GM21360 (cell line): ENCODE measurements around the gene PLA2G2A.
"Not testable (repeated sequence)": the region's sequence is repeated elsewhere in the genome, so short reads cannot be mapped to it uniquely, and the experiment has no call there.

Experiments used
- ATAC-seq: cut with Tn5 transposase; IDR thresholded peaks from one replicate; pipeline ENCODE4 v1.9.1; 2021; ENCODE audit warnings: mild to moderate bottlenecking, moderate library complexity; ENCODE audit not compliant: unreplicated experiment

PLA2G2A gene

DNA sequence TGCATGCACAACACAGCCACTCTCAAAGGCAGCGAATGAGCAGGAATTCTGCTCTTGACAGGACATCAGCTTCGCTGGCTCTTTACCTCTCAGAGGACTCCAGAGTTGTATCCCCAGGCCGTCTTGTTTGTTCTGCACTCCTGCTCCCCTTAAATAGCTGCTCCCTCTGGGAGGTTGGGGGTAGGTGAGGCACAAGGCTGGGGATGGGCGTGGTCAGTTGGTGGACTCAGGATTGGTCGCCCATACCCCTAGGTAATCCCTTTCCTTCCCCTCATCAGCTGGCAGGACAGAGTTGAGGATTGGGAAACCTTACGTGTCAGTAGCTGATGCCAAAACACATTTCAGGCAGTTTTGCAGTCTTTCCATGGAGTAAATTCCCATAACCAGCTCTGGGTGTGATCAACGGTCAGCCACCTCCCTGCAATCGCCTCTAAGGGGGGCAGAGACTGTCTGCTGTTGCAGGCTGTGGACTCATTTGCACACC, at the start of gene PLA2G2A:
PLA2G2A (minus strand) TSS at position 125 of the 484 bp plus-strand sequence. CDS start 845 bp downstream, outside the sequence.
- no peak for ATAC-seq

- ATAC-seq, result no peak
Observed at GRCh38 chr1:20028726-20029125, 49.3 kb upstream of the PLA2G2A start.

DNA sequence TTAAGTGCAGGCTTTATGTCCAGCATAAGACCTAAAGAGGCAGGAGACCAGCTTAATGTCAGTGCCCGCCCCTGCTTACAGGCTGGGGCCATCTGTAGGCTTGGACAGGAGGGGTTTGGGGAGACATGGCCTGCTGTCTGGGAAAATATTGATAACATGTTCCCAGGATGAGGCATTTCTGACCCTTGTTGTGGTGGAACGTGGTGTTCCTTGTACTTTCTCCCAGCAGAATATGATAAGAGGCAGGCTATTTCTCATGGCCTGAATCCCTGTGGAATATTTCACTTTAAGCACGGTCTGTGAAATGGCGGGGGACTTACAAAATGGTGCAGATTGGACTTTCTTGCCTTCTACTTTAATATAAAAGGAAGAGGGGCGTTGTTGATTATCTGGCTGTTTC, 48.7 kb upstream of the PLA2G2A start:
- ATAC-seq, result no peak

DNA sequence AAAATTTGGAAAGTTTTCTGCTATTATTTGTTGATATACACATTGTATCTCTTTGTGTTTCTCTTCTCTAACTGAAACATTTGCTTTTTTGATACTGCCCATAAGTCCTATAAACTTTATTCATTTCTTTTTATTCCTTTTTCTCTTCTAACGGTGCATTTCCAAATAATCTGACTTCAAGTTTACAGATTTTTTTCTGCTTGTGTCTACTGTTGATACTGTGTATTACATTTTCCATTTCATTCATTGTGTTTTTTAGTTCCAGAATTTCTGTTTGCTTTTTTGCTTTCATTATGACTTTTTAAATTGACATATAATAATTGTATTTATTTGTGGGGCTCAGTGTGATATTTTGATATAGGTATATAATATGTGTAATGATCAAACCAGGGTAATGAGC, 38.3 kb upstream of the PLA2G2A start:
- no peak for ATAC-seq

DNA sequence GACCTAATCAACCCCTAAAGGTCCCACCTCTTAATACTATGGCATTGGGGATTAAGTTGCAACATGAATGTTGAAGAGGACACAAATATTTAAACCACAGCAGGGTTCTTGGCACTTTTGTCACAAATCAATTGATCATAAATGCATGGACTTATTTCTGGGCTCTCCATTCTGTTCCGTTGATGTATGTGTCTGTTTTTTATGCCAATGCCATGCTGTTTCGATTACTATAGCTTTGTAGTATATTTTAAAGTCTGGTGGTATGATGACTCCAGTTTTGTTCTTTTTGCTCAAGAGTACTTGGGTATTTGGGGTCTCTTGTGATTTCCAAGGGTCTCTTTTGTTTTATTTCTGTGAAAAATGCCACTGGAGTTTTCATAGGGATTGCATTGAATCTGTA, 34.7 kb upstream of the PLA2G2A start:
- ATAC-seq, result no peak

GRCh38 chr1:20010016-20010415, 30.6 kb upstream of the PLA2G2A start:
- no peak for ATAC-seq

DNA sequence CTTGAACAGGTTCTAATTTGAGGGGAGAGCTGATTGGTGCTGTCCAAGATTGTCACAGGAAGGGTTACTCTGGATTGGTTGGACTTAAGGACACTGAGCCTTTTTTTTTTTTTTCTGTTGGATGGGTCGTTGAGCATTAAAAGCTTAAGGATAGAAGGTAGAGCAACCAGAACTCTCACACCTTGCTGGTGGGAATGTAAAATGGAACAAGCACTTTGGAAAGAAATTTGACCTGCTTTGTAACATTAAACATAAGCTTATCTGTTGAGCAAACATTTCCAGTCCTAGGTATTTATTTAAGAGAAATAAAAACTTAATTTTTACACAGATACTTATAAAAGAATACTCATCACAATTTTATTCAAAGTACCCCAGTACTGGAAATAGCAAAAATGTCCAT, 29.8 kb upstream of the PLA2G2A start:
- no peak for ATAC-seq

DNA sequence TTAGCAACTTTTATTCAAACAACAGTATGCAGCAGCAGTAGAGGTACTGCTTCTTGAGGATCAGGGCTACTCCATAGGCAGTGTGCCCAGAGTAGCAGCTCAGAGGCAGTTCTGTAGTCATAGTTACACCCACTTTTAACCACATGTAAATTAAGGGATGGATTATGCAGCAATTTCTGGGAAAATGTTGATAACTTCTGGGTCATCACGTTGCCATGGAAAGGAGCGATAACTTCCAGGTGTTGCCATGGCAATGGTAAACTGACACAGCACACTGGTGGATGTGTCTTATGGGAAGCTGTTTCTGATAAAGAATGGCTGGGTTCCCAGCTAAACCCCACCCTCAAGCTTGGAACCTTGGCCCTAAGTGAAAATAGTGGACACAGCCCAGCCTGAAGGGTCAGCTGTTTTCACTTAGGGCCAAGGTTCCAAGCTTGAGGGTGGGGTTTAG, 29.0 kb upstream of the PLA2G2A start:
- ATAC-seq, result no peak

DNA sequence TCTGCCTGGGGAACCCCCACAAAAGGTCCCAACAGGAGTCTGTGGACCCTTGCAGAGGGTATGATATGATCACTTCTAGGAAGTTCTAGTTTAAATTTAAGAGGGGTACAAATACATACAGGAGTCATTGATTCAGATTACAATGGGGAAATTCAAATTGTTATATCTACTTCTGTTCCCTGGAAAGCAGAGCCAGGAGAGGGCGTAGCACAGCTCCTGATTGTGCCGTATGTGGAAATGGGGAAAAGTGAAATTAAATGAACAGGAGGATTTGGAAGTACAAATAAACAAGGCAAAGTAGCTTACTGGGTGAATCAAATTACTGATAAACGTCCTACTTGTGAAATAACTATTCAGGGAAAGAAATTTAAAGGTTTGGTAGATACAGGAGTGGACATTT, 19.4 kb upstream of the PLA2G2A start:
- ATAC-seq, result not testable (repeated sequence)

DNA sequence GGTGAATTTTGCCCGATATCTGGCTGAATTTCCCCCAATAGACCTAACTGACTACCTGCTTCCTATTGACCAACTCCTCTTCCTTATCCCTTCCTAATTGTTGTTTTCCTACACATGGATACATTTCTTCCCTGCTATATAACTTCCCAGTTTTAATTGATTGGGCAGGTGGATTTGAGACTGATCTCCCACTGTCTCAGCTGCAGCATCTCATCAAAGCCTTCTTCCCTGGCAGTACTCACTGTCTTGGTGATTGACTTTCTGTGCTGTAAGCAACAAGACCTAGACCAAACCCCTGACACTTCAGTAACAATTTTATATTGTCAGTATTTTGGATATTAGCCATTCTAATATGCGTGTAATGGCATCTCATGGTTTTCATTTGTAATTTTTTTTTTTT, 11.3 kb upstream of the PLA2G2A start:
- ATAC-seq, result no peak

GRCh38 chr1:19990182-19990582, 10.8 kb upstream of the PLA2G2A start:
- not testable (repeated sequence) for ATAC-seq

GRCh38 chr1:19988267-19989006, 9.0 kb upstream of the PLA2G2A start:
- ATAC-seq, result no peak

GRCh38 chr1:19987719-19988118, 8.3 kb upstream of the PLA2G2A start:
- no peak for ATAC-seq

DNA sequence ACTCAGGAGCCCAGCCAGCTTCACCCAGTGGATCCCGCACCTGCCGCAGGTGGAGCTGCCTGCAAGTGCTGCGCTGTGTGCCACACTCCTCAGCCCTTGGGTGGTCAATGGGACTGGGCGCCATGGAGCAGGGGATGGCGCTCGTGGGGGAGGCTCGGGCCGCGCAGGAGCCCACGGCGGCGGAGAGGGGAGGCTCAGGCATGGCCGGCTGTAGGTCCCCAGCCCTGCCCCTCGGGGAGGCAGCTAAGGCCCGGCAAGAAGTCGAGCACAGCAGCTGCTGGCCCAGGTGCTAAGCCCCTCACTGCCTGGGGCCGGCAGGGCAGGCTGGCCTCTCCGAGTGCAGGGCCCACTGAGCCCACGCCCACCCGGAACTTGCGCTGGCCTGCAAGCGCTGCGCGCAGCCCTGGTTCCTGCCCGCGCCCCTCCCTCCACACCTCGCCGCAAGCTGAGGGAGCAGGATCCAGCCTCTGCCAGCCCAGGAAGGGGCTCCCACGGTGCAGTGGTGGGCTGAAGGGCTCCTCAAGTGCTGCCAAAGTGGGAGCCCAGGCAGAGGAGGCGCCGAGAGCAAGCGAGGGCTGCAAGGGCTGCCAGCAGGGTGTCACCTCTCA, 5.1 kb upstream of the PLA2G2A start:
- ATAC-seq, result not testable (repeated sequence)

GRCh38 chr1:19981507-19982312, 2.3 kb upstream of the PLA2G2A start:
- no peak for ATAC-seq

- ATAC-seq, result no peak
Observed at GRCh38 chr1:19981170-19981506, 1.7 kb upstream of the PLA2G2A start.

DNA sequence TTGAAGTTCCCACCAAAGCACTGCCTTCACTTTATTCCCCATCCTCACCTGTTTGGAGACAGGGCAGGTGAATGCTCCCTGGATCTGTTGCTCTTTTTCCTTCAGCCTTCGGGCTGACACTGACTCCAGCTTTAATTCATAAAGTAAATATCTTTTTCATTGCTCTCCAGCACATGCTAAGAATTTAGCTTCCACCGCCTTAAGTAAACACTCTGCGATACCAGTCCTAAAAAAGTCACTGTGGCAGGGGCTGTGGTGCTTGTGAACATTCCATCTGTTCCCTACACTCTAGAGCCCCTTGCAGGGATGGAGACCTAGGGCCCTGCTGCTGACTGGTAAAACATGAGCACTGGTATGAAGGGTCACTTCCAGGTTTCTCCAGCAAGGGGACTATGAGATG, 896 bp upstream of the PLA2G2A start:
- no peak for ATAC-seq

GRCh38 chr1:19978143-19978542, 1.3 kb downstream of the PLA2G2A start:
- ATAC-seq, result no peak

GRCh38 chr1:19976317-19977003, 3.0 kb downstream of the PLA2G2A start:
- ATAC-seq, result no peak

DNA sequence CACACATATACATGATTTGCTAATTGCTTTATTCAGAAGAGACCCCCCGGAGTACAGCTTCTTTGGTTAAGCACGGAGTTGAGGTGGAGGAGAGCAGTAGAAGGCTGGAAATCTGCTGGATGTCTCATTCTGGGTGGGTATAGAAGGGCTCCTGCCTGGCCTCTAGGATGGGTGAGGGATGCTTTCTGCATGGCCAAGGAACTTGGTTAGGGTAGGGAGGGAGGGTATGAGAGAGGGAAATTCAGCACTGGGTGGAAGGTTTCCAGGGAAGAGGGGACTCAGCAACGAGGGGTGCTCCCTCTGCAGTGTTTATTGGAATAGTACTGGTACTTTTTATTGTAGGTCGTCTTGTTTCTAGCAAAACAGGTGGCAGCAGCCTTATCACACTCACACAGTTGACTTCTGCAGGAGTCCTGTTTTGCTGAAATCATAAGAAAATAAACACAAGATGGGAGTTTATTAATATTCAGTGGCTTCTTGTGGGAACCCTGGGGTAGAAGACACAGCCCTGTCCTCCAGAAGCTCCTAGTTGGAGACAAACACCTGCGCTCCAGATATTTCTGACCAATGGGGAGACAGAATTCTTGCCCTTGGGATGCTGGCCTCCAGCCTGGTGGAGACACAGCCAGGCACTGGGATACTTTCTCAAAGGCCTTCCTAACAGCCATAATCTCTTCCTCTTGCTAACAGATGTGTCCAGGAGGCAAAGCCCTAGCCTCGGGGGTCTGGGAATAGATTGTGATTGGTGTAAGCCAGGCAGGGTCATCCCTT, 3.8 kb downstream of the PLA2G2A start:
- ATAC-seq, result no peak
